ENCODE results near the gene SIPA1L2.

GRCh38 chr1:232653789-232654188 lies 23.9 kb upstream of the SIPA1L2 start:
- TF ChIP-seq CTCF (IDR thresholded peaks at IDR 0.05; ENCODE audit: insufficient read depth, low read length): no peak
- TF ChIP-seq GABPA (IDR thresholded peaks at IDR 0.05; ENCODE audit: low read depth): no peak
- TF ChIP-seq POLR2AphosphoS5 (IDR thresholded peaks at IDR 0.05; ENCODE audit: low read depth): no peak
- no peak for TF ChIP-seq REST (IDR thresholded peaks at IDR 0.05; ENCODE audit: insufficient replicate concordance, low read depth)
- TF ChIP-seq SPI1 (IDR thresholded peaks at IDR 0.05; ENCODE audit: borderline replicate concordance, low read depth): no peak

Measured in HL-60 (cell line).